ENCODE results near the gene TRIM17. TPM values are rescaled to one million over a fixed set of nuclear protein-coding genes. Genes with fewer than 3 reads are reported as not detected.

The TRIM17 gene
- total RNA-seq, 3 donors from 2014 or later (not counting 1 experiment from before 2014, with no cell fraction given) = 8.0 to 13.4 (median 8.4) TPM

GRCh38 chr1:228376262-228376628 is 40.4 kb downstream of the TRIM17 start:
- Histone ChIP-seq H3K4me3 (ENCODE audit: low read length) (no peak overlapping the region), H3K9me3 (ENCODE audit: control insufficient read depth, insufficient read depth, low read length) (no peaks in the 10 kb centered on the region), H3K27me3 (ENCODE audit: control insufficient read depth, insufficient read depth, low read length) (peaks cover 10% of the 10 kb centered on the region), H3K27ac (ENCODE audit: low read length) (no peak overlapping the region), H3K36me3 (ENCODE audit: control insufficient read depth, insufficient read depth, low read length) (no peaks in the 10 kb centered on the region), H3K4me1 (ENCODE audit: control insufficient read depth, insufficient read depth, low read length) (peaks cover 11% of the 10 kb centered on the region)
- peaks cover 0 to 20% of the 10 kb centered on the region in 2 donors for H3K27me3 Mint-ChIP-seq (ENCODE audit: low read depth in 2 of 2)
- TF ChIP-seq CTCF (IDR thresholded peaks at IDR 0.05) = no peak
- H3K36me3 Mint-ChIP-seq = no peaks in the 10 kb centered on the region
- intact Hi-C loops (cut with micrococcal nuclease) = no loop called here
- 82% methylated on average over 2 of the region's 3 CpGs for WGBS (ENCODE audit: insufficient coverage)
- peaks cover 6 to 7% of the 10 kb centered on the region in 2 donors for H3K4me1 Mint-ChIP-seq
- ATAC-seq = no peak
- H3K4me3 Mint-ChIP-seq = no peak overlapping the region
- DNase-seq = no peak
- no peaks in the 10 kb centered on the region for H3K9me3 Mint-ChIP-seq
- H3K27ac Mint-ChIP-seq = no peak overlapping the region

GRCh38 chr1:228375578-228376261 is 40.9 kb downstream of the TRIM17 start:
- H3K9me3 ChIP-seq (ENCODE audit: control insufficient read depth, insufficient read depth, low read length) = no peaks in the 10 kb centered on the region
- no peaks in the 10 kb centered on the region for H3K36me3 ChIP-seq (ENCODE audit: control insufficient read depth, insufficient read depth, low read length)
- Mint-ChIP-seq H3K4me1 (peaks cover 6 to 7% of the 10 kb centered on the region in 2 donors), H3K36me3 (no peaks in the 10 kb centered on the region), H3K9me3 (no peaks in the 10 kb centered on the region), H3K4me3 (no peak overlapping the region), H3K27me3 (ENCODE audit: low read depth in 2 of 2) (peaks cover 0 to 20% of the 10 kb centered on the region in 2 donors), H3K27ac (no peak overlapping the region)
- H3K4me3 ChIP-seq (ENCODE audit: low read length) = no peak overlapping the region
- H3K27ac ChIP-seq (ENCODE audit: low read length) = no peak overlapping the region
- ATAC-seq (no peak), DNase-seq (no peak)
- 94% methylated on average over 22 of the region's 22 CpGs for WGBS (ENCODE audit: insufficient coverage)
- no peak for TF ChIP-seq CTCF (IDR thresholded peaks at IDR 0.05)
- intact Hi-C loops (cut with micrococcal nuclease) = no loop called here
- peaks cover 11% of the 10 kb centered on the region for H3K4me1 ChIP-seq (ENCODE audit: control insufficient read depth, insufficient read depth, low read length)
- peaks cover 10% of the 10 kb centered on the region for H3K27me3 ChIP-seq (ENCODE audit: control insufficient read depth, insufficient read depth, low read length)

- Mint-ChIP-seq H3K4me1 (peaks cover 6 to 7% of the 10 kb centered on the region in 2 donors), H3K27ac (no peak overlapping the region), H3K9me3 (no peaks in the 10 kb centered on the region), H3K36me3 (no peaks in the 10 kb centered on the region), H3K27me3 (ENCODE audit: low read depth in 2 of 2) (peaks cover 0 to 16% of the 10 kb centered on the region in 2 donors), H3K4me3 (no peak overlapping the region)
- peaks cover 11% of the 10 kb centered on the region for H3K4me1 ChIP-seq (ENCODE audit: control insufficient read depth, insufficient read depth, low read length)
- H3K36me3 ChIP-seq (ENCODE audit: control insufficient read depth, insufficient read depth, low read length) = no peaks in the 10 kb centered on the region
- peaks cover 10% of the 10 kb centered on the region for H3K27me3 ChIP-seq (ENCODE audit: control insufficient read depth, insufficient read depth, low read length)
- no peak overlapping the region for H3K27ac ChIP-seq (ENCODE audit: low read length)
- H3K9me3 ChIP-seq (ENCODE audit: control insufficient read depth, insufficient read depth, low read length) = no peaks in the 10 kb centered on the region
- 93% methylated on average over 25 of the region's 25 CpGs for WGBS (ENCODE audit: insufficient coverage)
- ATAC-seq = no peak
- DNase-seq = no peak
- H3K4me3 ChIP-seq (ENCODE audit: low read length) = no peak overlapping the region
- no peak for TF ChIP-seq CTCF (IDR thresholded peaks at IDR 0.05)
- intact Hi-C loops (cut with micrococcal nuclease) = no loop called here
Observed at GRCh38 chr1:228374711-228375577, 41.7 kb downstream of the TRIM17 start.
